ENCODE data around the gene GPR17. TPM values are rescaled to one million over a fixed set of nuclear protein-coding genes. Genes with fewer than 3 reads are reported as not detected.

The GPR17 gene
- total and polyA plus RNA-seq, 12 donors, result 0.22 to 16.5 (median 0.46) TPM; not detected in 4

DNA sequence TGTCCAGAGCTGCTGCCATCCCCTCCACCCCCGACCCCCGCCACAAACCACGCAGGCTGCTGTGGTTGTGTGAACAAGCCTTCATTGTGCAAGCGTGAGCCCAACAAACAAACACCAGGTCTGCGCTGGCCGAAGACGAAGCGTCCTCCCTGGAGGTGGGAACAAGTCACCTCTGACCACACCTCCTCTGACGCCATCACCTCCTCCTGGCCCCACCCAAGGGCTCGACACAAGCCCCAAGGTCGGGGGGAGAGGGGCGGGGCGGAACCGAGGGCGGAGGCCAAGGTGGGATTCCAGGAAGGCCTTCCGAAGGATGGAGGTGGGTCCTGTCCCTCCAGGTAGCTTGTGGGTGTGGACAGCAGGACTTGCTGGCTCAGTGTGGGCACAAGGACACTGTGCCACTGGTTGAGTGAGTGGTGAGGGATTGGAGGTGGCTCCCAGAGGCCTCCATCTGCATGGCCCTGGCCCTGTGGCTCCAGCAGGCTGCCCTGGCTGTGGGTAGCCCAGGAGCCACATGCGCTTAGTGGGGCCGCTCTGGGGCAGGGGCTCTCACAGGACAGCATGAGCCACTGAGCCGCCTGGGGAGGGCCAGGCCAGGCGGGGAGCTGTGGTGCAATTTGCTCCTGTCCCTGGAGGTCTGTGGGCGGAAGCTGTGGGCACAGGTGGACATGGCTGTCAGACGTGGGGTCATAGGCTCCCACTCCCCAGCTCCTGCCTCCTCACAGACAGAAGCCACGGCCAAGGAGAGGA lies 7.4 kb upstream of the GPR17 start:
- Histone ChIP-seq H3K4me3 (no peak overlapping the region), H3K9me3 (no peaks in the 10 kb centered on the region), H3K36me3 (peaks cover 0 to 58% (median 4%) of the 10 kb centered on the region in 9 donors), H3K4me1 (peaks cover 27 to 99% (median 61%) of the 10 kb centered on the region in 9 donors), H3K27ac (peak overlapping the region; percentile 65 to 95 (median 88)), H3K27me3 (no peaks in the 10 kb centered on the region)
- intact Hi-C loops (cut with DNase I), result loop anchor here in 2 of 10 donors (5.0 to 10.0 kb wide), 2 partner anchors 39 to 56 kb away; partner anchors contain the start of gene LIMS2 (in 1 of the 2)
- TF ChIP-seq CTCF (IDR thresholded peaks at IDR 0.05), result no peak
- WGBS, 2 donors, result 61 to 69% methylated on average over 23 of the region's 23 CpGs
- ATAC-seq (peak in 6 of 8 donors; percentile 4 to 38 (median 14)), DNase-seq (peak in 1 of 2 donors; percentile 49)

DNA sequence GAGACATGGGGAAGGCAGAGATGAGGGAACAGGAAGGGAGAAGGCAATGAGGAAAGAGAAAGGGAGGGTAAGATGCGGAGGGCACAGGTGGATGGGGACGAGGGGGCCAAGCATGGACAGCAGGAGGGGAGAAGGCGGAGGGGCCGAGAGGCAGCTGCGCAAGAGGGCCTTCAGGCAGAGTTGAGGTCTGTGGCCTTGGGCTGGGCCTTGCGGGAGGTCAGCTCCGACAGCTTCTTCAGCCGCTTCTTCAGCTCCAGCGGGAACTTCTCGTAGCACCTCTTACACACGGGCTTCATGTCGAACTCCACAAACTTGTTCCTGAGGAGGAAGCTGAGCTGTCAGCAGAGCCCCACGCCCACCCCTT lies 6.9 kb upstream of the GPR17 start:
- Histone ChIP-seq H3K36me3 (peaks cover 0 to 64% (median 4%) of the 10 kb centered on the region in 9 donors), H3K4me1 (peaks cover 28 to 99% (median 61%) of the 10 kb centered on the region in 9 donors), H3K27me3 (no peaks in the 10 kb centered on the region), H3K9me3 (no peaks in the 10 kb centered on the region), H3K27ac (peak overlapping the region; percentile 65 to 95 (median 88)), H3K4me3 (no peak overlapping the region)
- no peak for TF ChIP-seq CTCF (IDR thresholded peaks at IDR 0.05)
- ATAC-seq (no peak), DNase-seq (peak in 1 of 2 donors; percentile 11)
- 92 to 94% methylated on average over 13 of the region's 13 CpGs for WGBS, 2 donors
- intact Hi-C loops (cut with DNase I), result loop anchor here in 2 of 10 donors (5.0 to 10.0 kb wide), 2 partner anchors 38 to 56 kb away; partner anchors contain the start of gene LIMS2 (in 1 of the 2)

GRCh38 chr2:127640082-127641072 lies 5.6 kb upstream of the GPR17 start:
- H3K9me3 ChIP-seq, result no peaks in the 10 kb centered on the region
- H3K4me1 ChIP-seq, result peaks cover 28 to 98% (median 61%) of the 10 kb centered on the region in 9 donors
- H3K27me3 ChIP-seq, result no peaks in the 10 kb centered on the region
- ATAC-seq (no peak), DNase-seq (peak in 1 of 2 donors; percentile 13)
- H3K27ac ChIP-seq, result peak overlapping the region in 9 of 10 donors; percentile 69 to 95 (median 89)
- TF ChIP-seq CTCF (IDR thresholded peaks at IDR 0.05), result peak in 7 of 9 donors; percentile 12 to 51 (median 28)
- H3K4me3 ChIP-seq, result no peak overlapping the region
- intact Hi-C loops (cut with DNase I), result loop anchor here in 4 of 10 donors (5.0 to 10.0 kb wide), 4 partner anchors 37 to 116 kb away; partner anchors contain the start of genes IWS1 (in 1 of the 4) and LIMS2 (in 1 of the 4)
- whole genome bisulfite sequencing, 2 donors, result 75 to 79% methylated on average over 25 of the region's 25 CpGs
- peaks cover 0 to 76% (median 4%) of the 10 kb centered on the region in 9 donors for H3K36me3 ChIP-seq
